Progenitor cell of endocrine pancreas (in vitro differentiated cells): ENCODE results near the gene RECK. TPM values are rescaled to one million over a fixed set of nuclear protein-coding genes. Genes with fewer than 3 reads are reported as not detected.

Experiments used
- DNase-seq: peaks from one replicate; pipeline ENCODE4 v3.0.0; 2021; ENCODE audit warnings: low spot score; ENCODE audit not compliant: unreplicated experiment
- H3K27ac Mint-ChIP-seq: 2 replicates; pipeline ENCODE4 v1.8.0; 2021; ENCODE audit warnings: mild to moderate bottlenecking, moderate library complexity, mixed read lengths
- H3K27me3 Mint-ChIP-seq: 2 replicates; pipeline ENCODE4 v1.8.0; 2021; ENCODE audit warnings: mixed read lengths
- H3K36me3 Mint-ChIP-seq: 2 replicates; pipeline ENCODE4 v1.8.0; 2022; ENCODE audit warnings: mixed read lengths; ENCODE audit not compliant: insufficient read depth
- H3K4me1 Mint-ChIP-seq: 2 replicates; pipeline ENCODE4 v1.8.0; 2021; ENCODE audit warnings: low read depth, mixed read lengths
- H3K4me3 Mint-ChIP-seq: 2 replicates; pipeline ENCODE4 v1.8.0; 2021; ENCODE audit warnings: low read depth, mild to moderate bottlenecking, moderate library complexity, mixed read lengths
- H3K9me3 Mint-ChIP-seq: 2 replicates; pipeline ENCODE4 v1.8.0; 2021; ENCODE audit warnings: low read depth, mixed read lengths
- total RNA-seq: library from RNA; stranded (reverse); gene quantifications from 2 replicates; pipeline ENCODE4 v1.2.1, GENCODE V29; 2021
- TF ChIP-seq, protein P1 (sequence below): fragments of 200-600 bp; sonication (generic); IDR thresholded peaks from one replicate; pipeline ENCODE4 v1.5.0; 2021; ENCODE audit warnings: antibody characterized with exemption, mild to moderate bottlenecking; ENCODE audit not compliant: unreplicated experiment

The RECK gene
- total RNA-seq, 1 donor from 2014 or later, result 7.1 TPM

DNA sequence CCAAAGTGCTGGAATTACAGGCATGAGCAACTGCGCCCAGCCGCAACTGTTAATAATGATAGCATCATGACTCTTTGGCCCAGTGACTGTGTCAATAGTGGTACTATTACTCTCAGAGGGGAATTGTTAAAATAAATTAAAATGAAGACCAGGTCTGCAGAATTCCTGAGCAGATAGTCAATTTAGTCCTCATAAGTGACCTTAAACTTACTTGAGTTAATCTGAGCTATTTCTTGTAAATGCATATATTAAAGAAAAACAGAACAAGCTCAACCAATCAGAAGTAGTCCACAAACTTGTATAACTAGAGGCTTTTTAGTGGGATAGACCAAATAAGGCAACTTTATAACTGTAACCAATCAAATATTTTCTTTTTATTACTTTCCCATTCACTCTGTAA is 1.7 kb upstream of the RECK start:
- no peaks in the 10 kb centered on the region for H3K9me3 Mint-ChIP-seq
- no peaks in the 10 kb centered on the region for H3K36me3 Mint-ChIP-seq
- H3K27ac Mint-ChIP-seq, result no peak overlapping the region
- DNase-seq, result no peak
- H3K27me3 Mint-ChIP-seq, result peaks cover 12% of the 10 kb centered on the region
- H3K4me3 Mint-ChIP-seq, result peak overlapping the region; percentile 20
- peaks cover 8% of the 10 kb centered on the region for H3K4me1 Mint-ChIP-seq
- TF ChIP-seq, protein P1, sequence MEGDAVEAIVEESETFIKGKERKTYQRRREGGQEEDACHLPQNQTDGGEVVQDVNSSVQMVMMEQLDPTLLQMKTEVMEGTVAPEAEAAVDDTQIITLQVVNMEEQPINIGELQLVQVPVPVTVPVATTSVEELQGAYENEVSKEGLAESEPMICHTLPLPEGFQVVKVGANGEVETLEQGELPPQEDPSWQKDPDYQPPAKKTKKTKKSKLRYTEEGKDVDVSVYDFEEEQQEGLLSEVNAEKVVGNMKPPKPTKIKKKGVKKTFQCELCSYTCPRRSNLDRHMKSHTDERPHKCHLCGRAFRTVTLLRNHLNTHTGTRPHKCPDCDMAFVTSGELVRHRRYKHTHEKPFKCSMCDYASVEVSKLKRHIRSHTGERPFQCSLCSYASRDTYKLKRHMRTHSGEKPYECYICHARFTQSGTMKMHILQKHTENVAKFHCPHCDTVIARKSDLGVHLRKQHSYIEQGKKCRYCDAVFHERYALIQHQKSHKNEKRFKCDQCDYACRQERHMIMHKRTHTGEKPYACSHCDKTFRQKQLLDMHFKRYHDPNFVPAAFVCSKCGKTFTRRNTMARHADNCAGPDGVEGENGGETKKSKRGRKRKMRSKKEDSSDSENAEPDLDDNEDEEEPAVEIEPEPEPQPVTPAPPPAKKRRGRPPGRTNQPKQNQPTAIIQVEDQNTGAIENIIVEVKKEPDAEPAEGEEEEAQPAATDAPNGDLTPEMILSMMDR, result no peak

DNA sequence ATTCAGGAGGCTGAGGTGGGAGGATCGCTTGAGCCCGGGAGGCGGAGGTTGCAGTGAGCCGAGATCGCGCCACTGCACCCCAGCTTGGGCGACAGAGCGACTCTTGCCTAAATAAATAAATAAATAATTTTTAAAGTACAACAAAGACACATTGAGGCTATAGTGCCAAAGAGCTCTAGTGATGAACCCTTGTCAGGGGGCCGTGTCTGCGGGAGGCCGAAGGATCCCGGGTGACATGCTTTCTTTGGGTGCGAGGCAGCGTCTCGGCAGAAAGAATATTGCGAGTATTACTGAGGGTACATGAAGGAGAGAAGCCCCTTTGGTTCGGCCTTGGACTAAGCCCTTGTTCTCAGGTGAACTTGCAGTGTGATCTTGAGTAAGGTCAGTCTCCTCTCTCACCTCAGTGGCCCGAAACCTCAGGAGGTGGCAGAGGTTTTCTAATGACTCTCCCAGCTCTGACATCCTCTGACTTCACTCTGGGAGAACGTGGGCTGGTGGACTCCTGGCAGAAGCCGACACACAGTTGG is 397 bp upstream of the RECK start:
- no peaks in the 10 kb centered on the region for H3K9me3 Mint-ChIP-seq
- peaks cover 4% of the 10 kb centered on the region for H3K27me3 Mint-ChIP-seq
- no peak for DNase-seq
- peak overlapping the region; percentile 96 for H3K27ac Mint-ChIP-seq
- TF ChIP-seq, protein P1, result no peak
- H3K36me3 Mint-ChIP-seq, result no peaks in the 10 kb centered on the region
- H3K4me3 Mint-ChIP-seq, result peak overlapping the region; percentile 86
- H3K4me1 Mint-ChIP-seq, result peaks cover 11% of the 10 kb centered on the region

DNA sequence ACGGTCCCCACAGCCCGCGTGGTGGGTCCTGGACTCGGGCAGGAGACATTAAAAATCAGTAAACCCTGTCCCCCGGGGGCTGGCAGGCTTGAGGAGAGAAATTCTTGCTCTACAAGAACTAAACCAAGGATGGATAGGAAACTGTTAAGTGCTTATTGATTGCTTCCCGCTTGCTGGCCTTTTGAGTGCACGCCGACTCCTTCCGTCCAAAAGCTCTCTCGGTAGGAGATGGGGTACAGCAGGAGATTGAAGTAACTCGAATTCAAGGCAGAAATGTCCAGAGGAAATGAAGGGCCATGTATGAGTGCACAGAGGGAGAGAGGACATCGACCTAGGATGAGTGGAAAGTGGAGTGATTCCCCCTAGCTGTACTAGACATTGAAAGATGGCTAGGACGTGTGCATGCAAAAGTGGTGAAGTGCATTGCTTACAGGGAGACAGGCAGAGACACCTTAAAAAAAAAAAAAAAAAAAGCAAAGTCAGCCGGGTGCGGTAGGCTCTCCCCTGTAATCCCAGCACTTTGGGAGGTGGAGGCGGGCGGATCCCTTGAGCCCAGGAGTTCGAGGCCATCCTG is 923 bp downstream of the RECK start:
- Mint-ChIP-seq H3K36me3 (no peaks in the 10 kb centered on the region), H3K4me1 (peaks cover 11% of the 10 kb centered on the region), H3K9me3 (no peaks in the 10 kb centered on the region), H3K4me3 (peak overlapping the region; percentile 86), H3K27ac (peak overlapping the region; percentile 86), H3K27me3 (no peaks in the 10 kb centered on the region)
- DNase-seq, result no peak
- TF ChIP-seq, protein P1, result no peak

DNA sequence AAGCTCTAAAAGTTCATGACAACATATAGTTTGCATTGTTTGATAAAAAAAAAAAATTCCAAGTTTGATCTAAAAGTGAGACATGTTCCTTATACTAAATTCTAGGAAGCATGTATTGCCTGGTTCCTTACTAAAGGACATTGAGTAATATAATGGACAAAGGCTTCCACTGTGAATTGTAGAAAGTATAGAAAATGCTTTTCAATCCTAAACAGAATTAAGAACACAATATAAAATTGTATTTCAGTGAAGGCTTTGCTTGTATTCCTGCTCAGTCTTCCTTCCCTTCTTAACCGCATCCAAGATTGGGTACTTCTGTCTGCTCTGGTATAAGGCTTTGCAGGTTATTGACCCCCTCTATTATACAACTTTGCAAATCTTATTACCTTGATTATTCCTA is 2.4 kb downstream of the RECK start:
- Mint-ChIP-seq H3K4me1 (peaks cover 11% of the 10 kb centered on the region), H3K27me3 (no peaks in the 10 kb centered on the region), H3K27ac (no peak overlapping the region), H3K36me3 (peaks cover 3% of the 10 kb centered on the region), H3K4me3 (no peak overlapping the region), H3K9me3 (peaks cover 4% of the 10 kb centered on the region)
- DNase-seq, result no peak
- TF ChIP-seq, protein P1, result no peak

DNA sequence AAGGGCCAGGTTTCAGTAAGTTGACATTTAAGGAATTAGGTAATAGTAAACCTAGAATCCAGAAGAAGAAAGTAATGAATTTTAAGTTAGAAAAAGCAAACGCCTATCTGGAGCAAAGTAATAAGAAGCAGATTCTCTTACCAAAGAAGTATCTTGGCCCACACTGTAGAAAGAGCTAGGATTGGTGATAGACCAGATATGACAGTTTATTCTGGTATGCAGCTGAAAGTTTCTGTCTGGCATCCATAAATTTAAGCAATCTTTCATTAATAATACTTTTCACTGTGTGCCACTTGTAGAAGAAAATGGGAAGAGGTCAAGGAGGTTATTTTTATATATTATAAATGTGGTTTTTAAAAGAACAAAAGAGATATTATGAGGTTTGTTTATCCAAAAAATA is 3.0 kb downstream of the RECK start:
- no peak overlapping the region for H3K27ac Mint-ChIP-seq
- H3K27me3 Mint-ChIP-seq, result no peaks in the 10 kb centered on the region
- DNase-seq, result no peak

More for the DNA sequence above, 3.0 kb downstream of the RECK start:
- H3K4me1 Mint-ChIP-seq, result peaks cover 11% of the 10 kb centered on the region
- H3K4me3 Mint-ChIP-seq, result no peak overlapping the region
- TF ChIP-seq, protein P1, result no peak
- peaks cover 3% of the 10 kb centered on the region for H3K36me3 Mint-ChIP-seq
- H3K9me3 Mint-ChIP-seq, result peaks cover 4% of the 10 kb centered on the region
